ENCODE data around the gene ARSG.

ARSG gene

DNA sequence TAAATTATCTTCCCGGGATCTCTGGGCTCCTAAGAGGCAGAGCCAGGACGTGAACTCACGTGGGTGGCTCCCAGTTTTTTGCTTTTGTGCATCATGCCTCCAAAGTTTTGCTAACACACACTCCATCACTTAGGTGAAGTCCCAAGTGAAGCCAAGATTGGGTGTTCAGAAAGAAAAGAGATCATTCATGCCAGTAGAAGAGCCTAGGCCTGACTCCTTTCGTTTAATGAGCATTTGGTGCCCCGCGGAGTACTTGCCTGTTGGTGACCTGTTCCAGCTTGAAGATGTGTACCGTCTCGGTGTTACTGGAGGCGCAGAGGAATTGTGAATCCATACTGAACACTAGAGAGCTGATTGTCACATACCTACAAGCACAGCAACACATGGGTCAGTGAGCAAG lies 141.9 kb downstream of the ARSG start:
- no peak for DNase-seq

DNA sequence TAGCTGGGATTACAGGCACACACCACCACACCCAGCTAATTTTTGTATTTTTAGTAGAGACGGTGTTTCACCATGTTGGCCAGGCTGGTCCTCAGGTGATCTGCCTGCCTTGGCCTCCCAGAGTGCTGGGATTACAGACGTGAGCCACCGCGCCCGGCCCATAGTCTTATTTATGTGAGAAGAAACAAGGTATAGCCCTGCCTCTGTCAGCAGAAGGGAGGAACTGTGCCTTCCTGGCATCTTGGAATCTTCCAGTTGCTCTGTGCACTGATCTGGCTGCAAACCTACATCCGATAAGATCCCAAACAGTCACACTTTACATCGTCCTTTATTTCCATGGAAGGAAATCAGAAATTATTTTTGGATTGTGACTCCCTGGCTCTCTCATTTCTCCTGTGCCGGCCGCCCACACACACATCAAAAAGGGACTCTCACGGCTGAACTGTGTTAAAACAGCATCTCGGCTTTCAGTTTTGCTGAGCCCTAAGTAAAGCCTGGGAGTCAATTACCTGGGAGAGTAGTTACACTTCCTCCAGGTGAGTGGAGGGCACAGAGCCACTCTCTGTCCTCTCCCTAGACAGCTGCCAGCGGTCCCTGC lies 142.7 kb downstream of the ARSG start:
- no peak for DNase-seq

DNA sequence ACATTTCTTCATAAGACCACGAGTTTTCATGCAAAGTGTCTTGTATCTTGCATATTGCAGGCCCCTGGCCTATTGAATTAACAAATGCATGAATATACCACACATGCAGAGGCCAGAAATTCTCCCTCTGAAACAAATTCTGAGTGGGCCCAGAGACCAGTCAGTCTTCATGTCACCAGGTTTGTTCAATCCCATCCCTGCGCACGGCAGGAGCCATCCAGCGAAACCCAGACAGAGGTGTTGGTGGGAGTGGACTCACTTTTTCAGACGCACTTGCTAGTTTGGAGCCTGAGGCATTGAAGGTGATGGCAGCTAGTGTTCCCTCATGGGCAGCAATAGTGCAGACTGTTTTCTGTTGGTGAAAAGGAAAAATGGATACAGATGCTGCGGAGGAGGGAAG lies 144.1 kb downstream of the ARSG start:
- no peak for DNase-seq

DNA sequence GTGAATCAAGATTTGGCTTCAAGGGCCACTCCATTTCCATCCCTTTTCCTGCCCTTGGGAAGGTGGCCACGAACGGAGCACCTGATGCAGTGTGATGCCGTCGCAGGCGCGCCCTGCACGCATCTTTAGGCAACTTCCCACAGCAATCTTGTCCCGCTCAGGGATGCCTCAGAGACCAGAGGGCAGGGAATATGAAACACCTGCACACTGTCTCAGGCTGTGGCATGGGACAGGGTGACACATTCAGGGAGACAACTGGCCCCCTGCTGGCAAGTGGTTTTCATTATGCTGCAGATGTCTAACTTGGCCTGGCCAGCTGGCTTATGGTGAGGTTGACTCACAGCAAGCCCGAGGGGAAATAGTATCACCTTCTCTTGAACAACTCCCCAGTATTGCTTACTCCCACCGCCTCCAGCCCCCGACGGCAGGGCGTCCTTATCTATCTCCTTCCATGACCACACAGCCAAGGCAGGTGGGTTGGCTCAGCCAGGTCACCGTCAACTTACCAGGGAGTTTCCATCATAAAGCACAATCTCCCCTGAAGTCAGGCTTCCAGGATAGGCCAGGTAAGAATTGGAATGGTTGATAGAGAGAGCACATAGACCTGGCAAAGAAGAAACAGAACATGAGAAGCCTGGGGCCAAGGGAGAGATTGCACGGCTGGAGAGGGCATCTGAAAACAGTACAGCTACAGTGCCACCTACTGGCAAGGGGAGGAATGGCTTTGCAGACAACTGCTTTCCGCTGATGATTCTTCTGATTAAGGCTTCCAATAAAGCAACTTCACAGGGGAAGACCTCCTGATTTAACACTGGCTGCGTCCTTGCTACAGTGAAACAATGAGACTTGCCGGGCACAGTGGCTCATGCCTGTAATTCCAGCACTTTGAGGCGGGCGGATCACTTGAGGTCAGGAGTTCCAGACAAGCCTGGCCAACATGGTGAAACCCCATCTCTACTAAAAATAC lies 144.9 kb downstream of the ARSG start:
- DNase-seq: peak; percentile 88

DNA sequence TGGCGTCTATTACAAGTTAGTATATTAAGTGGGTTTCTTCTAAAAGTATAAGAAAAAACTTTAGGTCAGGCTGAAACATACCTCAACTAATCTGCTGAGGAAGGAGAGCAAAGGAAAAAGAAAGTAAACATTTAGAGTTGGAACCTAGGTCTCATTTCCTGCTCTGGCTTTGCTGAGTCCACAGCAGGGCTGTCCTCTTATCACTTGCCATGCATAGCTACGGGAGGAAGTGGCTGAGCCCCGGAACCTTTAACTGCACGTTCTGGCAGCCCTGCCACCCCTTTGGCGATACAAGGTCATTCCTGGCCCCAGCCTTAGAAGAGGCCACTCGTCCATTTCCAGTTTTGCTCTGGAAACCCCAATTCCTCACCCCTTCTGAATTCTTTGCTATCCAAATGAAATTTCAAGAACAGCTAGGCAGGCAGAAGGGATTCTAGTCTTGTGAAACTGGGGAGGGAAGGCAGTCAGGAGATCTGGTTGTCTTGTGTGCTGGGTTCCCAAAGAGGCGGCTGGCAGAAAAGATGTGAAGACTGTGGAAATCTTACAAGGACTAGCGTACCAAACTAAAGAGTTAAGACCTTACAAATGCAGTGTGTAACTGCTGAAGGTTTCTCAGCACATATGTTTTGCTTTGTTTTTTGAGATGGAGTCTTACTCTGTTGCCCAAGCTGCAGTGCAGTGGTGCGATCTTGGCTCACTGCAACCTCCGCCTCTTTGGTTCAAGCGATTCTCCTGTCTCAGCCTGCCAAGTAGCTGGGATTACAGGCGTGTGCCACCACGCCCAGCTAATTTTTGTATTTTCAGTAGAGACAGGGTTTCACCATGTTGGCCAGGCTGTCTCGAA lies 146.9 kb downstream of the ARSG start:
- DNase-seq: peak; percentile 48

DNA sequence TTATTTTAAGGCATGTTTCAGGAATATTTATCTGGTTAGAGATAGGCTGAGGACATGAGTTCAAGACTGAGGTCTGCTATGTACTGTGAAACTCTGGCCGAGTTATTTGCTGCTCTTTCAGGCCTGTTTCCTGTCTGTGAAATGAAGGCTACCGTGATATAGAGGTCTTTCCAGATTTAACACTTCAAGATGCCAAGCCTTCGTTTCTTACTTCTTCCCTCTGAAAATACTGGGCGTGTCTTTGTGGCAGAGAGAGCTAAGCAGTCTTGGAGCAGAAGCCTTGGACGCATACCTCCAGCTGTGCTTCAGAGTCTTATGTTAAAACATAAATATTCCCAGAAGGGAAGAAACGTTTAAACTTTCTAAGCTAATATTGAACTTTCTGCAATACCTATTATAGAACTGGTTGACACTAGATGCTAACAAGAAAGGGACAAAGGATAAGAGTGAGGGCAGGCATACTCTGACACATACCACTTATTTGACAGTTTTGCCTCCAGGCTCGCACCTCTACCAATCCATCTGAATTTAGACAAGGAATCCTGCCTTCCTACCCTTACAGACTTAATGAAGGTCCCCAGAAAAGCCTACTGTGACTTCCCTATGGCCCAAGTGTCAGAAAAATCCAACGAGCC lies 148.5 kb downstream of the ARSG start:
- DNase-seq: no peak

DNA sequence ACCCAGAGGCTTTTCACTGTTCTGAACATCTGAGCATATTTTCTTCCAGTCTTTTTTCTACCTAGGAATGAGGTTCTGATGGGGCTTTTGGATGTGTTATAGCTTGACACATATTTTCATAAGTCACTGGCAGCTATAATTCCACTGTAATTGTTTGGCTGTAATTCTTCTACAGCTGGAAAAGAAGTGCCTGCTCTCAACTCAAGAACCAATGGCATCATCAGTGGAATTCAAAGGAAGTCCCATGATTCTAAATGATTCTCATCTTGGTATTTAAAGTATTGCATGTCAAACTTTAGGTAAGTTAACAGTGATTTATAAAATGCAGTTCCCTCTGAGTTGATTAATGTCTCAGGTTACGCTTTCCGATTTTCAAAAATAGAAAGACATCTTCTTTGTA lies 149.2 kb downstream of the ARSG start:
- no peak for DNase-seq

DNA sequence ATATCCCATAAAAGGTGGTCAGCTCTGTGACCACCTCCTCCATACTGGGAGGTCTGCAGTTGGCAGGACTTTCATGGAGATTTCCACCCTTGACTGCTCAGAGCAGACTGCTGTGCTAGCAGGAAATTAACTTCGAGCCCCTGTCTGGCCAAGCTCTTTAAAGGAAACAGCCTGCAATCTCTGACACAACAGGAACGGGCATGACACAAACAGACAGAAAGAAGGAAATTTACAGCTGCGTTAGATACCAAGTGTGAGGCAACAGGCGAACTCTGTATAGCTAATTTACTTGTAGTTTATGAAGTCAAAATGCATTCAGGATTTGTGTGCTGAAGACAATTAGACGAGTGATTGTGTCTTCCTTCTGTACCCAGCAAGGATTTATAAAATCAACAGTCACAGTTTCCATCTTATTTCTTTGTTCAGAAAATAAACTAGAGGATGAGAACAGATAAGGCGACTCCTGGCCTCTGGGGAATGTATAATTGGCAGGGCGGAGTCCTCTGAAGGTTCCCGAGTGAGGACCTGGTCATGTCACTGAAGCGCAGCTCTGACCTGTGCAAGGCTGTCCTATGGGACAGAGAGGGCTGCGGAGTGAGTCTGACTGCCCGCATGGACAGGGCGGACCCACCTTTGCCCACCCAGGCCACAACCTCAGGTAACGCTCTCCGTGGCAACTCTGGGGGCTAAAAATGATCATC lies 149.9 kb downstream of the ARSG start:
- DNase-seq: no peak

DNA sequence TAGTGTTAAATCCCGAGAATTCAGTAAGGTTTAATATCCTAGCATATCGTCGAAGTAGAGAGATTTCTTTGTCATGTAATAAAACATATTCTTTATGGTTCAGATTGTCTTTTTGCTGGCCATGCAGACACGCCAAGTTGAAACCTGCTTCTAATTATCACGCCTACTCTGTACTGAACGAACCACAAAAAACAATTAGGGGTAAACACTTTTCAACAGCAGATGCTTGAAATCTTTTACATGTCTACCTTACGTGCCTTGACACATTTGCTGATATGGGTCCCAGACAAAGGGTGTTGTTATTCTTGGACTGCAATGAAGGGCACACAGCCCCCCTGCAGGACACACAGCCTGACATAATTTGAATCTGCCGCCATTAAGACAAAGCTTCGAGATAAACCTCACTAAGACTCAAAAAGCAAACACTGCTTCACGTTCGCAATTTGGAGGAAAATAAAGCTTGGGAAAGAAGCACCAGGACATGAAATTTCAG lies 152.7 kb downstream of the ARSG start:
- no peak for DNase-seq

DNA sequence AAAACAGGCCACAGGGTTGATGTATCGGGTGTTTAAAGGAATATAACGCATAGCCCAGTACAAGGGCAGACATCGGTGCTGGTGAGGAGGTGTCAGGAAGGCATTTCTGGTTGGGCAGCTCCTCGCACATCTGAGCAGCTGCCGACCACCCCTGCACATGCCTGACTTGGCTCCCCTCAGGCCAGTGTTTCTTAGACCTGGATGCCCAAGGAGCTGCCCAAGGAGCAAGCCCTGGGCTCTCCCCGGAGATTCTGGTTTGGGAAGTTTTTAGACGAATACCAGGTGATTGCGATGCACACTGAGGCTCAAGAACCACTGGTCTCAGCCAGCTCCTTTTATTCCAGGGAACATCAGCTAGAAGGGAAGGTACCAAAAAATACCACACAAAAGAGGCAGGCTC lies 154.4 kb downstream of the ARSG start:
- no peak for DNase-seq

DNA sequence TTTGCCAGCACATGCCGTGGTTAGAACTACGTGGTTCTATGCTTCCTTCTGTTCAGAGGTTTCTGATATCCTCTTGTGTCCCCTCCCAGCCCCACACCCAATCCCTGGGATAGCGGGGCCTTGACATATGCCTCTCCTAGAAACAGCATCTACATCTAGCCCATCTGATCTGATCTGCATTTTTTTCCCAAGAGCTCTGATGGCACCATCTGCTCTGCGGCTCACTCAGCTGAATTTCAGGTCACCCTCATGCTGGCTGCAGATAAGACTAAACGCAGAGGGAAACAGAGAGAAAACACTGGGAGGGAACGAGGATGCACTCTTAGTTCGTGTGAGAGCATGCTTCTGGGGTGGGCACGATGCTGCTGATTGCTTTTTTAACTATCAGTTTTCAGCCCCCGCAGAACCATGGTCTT lies 155.3 kb downstream of the ARSG start:
- no peak for DNase-seq

DNA sequence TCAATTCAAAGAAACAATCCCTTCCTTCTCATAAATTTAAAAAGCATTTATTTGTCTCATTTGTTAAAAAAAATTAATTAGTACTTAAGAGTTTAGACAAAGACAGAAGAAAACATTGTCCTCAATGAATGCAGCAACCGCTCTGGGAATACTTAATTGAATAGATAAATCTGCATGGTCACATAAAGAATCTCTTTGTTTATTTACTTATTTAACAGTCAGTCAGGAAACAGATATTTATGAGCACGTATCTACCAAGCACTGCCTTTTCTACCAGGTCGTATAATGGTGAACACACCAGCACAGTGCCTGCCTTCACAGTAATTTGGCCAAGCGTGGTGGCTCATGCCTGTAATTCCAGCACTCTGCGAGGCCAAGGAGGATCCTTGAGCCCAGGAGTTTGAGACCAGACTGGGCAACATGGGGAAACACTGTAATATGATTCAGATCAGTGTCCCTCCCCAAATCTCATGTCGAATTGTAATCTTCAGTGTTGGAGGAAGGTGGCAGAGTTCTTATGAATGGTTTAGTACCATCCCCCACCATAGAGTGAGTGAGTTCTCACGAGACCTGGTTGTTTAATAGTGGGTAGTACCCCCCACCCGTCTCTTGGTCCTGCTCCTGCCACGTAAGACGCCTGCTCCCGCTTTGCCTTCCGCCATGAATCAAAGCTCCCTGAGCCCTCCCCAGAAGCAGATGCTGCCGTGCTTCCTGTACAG lies 157.9 kb downstream of the ARSG start:
- DNase-seq: no peak

DNA sequence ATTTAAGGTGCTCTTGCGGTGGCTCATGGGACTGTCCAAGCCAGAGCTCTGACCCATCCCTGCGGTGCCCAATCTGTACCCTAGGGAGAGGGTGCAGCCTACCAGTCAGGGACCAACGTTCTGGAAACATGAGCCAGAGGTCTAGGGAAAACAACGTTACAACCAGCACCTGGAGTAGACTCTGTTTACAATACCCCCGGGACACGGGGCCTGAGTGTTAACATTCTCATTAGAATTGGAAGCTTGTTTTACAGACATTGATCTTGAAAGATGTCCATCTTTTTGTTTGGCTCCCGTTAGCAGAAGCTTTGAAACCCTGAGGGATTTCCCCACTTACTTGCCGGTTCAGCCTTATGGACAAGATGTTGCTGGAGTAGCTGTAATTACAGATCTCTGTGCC lies 159.1 kb downstream of the ARSG start:
- no peak for DNase-seq

DNA sequence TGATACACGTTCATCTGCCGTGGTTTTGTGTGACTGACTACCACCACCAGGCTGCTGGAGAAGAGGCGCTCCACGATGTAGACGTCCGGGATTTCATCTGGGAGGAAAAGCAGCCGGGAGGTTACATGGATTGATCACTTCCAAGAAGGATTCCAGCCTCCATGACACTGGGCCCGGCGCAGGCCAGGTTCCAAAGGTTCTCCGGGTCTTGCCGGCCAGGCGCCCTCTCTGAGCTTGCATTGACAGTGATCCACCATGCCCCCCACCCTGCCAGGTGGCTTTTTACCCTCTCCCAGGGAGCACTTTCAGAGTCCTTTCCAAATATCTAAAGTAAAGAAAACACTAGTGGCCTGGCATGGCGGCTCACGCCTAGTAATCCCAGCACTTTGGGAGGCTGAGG lies 159.5 kb downstream of the ARSG start:
- DNase-seq: no peak

DNA sequence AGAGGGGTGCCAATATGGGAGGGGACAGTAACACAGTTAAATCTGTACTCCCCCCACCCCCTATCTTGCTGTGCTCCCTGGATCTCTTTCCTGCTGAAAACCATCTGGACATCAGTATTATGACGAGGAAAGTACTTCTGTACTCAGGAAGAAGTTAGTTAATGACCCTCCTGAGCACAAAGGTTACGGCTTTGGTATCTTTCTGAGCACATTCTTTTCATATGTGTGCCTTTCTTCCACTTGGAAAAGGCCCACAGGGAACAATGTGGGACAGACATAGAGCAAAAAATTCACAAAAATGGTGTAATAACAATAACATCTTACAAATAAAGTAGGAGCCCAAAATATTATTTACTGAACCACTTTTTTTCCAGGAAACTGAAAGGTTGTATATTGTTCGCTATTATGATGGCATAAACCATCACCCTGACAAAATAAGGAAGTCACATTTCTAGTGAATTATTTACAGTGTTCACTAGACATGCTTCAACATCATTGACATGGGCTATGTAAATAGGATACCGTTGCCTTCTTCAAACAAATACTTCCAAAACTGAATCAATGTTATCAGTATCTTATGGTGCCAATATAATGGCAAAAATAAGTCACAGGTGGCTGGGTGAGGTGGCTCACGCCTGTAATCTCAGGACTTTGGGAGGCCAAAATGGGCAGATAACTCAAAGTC lies 160.5 kb downstream of the ARSG start:
- no peak for DNase-seq

DNA sequence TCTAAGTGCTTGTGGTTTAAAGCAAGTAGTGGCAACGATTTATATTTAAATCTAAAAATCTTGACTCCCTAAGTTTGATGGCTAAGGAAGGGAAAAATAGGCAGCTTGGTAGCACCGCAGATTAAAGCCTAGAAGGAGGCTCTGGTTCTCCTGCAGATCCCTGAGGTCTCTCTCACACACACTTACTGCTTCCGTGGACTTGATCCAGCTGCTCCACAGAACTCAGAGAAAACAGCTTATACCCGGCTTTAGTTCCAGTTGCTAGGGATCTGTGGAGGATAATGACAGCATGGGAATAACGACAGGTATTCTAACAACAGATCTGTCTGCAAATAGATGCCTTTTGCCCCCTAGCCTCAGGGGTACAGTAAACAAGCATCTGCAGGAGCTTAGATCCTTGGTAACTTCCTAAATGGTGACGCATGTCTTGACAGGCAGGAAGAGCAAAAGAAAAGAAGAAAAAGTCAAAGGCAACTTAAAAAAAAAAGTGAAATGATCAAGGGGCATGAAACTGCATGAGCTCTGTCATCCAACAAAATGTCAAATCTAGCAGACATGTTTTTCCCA lies 161.5 kb downstream of the ARSG start:
- no peak for DNase-seq

DNA sequence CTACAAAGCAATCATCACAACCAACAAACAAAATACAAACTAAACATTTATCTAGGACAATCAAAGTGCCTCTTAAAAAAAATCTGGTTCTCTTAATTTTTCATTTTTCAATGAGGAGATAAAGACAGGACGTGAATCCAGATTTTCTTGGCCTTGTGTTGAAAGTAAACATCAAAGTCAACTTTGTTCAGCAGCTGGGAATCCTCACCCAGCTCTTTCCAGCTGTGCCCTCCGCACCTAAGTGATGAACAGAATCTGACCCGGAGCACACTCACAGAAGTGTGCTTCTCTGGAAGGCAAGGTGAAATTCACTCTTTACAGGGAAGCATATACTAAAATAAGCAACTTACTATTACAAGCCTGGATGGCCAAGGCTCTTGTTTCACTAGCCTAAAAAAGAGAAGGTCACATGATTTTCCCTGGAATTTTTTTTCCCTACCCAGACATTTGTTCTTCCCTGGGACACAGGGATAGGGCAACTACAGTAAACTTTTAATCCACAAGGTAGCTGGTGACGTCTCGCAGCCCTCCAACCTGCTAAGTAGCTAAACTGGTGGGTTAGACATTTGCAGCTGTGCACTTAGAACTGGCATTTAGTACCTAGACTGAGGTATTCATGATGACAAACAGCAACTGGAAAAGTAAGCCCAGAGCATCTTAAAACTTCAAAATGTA lies 162.8 kb downstream of the ARSG start:
- no peak for DNase-seq

DNA sequence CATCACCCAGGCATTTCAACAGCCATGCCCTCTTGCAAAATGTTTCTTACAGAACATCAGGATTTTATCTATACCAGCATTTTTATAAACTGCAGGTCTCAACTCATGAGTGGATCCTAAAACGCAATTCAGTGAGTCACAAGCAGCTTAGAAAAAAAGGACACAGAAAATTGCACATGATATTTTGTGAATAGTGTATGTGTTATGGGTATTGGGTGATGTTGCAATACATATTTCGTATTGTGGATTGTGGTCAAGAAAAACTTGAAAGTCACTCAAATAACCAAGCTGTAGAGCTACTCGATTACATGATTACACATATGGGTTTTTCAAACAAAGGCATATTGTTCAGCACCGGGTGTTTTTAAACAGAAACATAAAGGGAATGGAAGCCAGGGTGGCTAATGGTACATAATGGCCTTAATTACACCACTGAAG lies 164.6 kb downstream of the ARSG start:
- no peak for DNase-seq

DNA sequence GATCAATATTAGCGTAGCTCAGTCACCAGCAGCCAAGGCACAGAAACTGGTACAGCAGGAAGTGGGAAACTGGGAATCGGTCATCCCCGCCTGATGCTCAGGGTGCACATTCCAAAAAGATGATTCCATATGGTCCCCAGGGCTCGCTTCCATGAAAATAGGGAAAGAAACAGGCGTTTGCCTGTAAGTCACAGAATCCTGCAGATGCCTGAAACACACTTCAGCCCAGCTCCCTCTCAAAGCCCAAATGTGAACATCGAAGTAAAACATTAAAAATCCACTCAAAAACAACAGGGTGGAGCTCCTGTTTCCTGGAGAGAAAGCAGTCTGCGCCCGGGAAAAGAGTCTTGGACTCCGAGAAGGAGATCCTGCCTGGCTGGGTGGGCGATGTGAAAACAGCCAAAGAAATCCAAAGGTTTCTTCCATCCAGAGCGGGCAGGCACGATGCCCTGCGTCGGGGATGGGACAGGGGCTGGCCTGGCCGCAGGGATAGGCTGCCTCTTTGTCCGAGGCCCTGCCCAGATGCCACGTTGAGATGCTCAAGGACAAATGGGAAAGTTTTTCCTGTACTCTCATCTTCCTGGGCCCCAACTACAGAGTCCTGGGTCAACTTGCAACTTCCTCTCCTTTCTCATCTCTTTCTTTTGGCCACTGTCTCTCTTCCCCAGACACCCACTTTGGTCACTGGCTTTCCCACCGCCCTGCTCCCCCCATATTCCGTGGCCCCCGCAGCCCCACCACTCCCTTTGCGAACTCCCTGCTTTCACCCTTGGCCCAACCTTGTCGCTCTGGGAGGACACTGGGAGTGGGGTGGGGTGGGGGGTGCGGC lies 165.3 kb downstream of the ARSG start:
- DNase-seq: no peak

All from stimulated activated CD4-positive, alpha-beta T cell treated with anti-CD3 and anti-CD28 coated beads, Interleukin-15, amount 100 ng/mL, for 24 hours (primary cell).